Activated T-helper 9 cell treated with anti-CD3 and anti-CD28 coated beads, Interleukin-2, amount 50 U/mL, for 16 hours (primary cell): ENCODE data around the gene ZNF771.

Source experiments
- DNase-seq: peaks from one replicate; pipeline ENCODE4 v3.0.0-alpha.2; 2020; ENCODE audit warnings: low read depth

ZNF771 gene

GRCh38 chr16:30398661-30399434 is 8.6 kb upstream of the ZNF771 start:
- no peak for DNase-seq

- no peak for DNase-seq
Measured at GRCh38 chr16:30399435-30400186, 7.8 kb upstream of the ZNF771 start.

- DNase-seq: no peak
Measured at GRCh38 chr16:30401768-30402425, 5.5 kb upstream of the ZNF771 start.

- no peak for DNase-seq
Measured at GRCh38 chr16:30406795-30407101, 658 bp upstream of the ZNF771 start.

- no peak for DNase-seq
Measured at GRCh38 chr16:30407804-30408534, 563 bp downstream of the ZNF771 start.

- peak; percentile 89 for DNase-seq
Measured at GRCh38 chr16:30409125-30410060, 2.0 kb downstream of the ZNF771 start.

GRCh38 chr16:30413112-30413806 is 5.9 kb downstream of the ZNF771 start:
- no peak for DNase-seq

- DNase-seq: no peak
Measured at GRCh38 chr16:30414159-30414558, 6.8 kb downstream of the ZNF771 start.

GRCh38 chr16:30416047-30416603 is 8.7 kb downstream of the ZNF771 start:
- no peak for DNase-seq

GRCh38 chr16:30416624-30417528 is 9.5 kb downstream of the ZNF771 start:
- no peak for DNase-seq

- DNase-seq: peak; percentile 85
Measured at GRCh38 chr16:30417529-30418349, 10.3 kb downstream of the ZNF771 start.

GRCh38 chr16:30418350-30419181 is 11.2 kb downstream of the ZNF771 start:
- DNase-seq: no peak

GRCh38 chr16:30421010-30421409 is 13.6 kb downstream of the ZNF771 start:
- DNase-seq: no peak

GRCh38 chr16:30428055-30428454 is 20.6 kb downstream of the ZNF771 start:
- DNase-seq: no peak

- DNase-seq: no peak
Measured at GRCh38 chr16:30429418-30429677, 21.9 kb downstream of the ZNF771 start.

GRCh38 chr16:30429678-30430427 is 22.4 kb downstream of the ZNF771 start, which contains the start of gene DCTPP1:
Gene DCTPP1 (minus strand): TSS chr16:30430030. CDS start chr16:30429980, 50 bp downstream.
- peak; percentile 91 for DNase-seq
